Keratinocyte (primary cell): Measurements from ENCODE around the gene TLE1. TPM values are rescaled to one million over a fixed set of nuclear protein-coding genes. Genes with fewer than 3 reads are reported as not detected.

ENCODE experiments used
- DNase-seq: peaks from one replicate; pipeline ENCODE4 v3.0.0-alpha.2; 2011; ENCODE audit warnings: low read depth, missing footprints, low spot score
- FAIRE-seq: peaks from 2 replicates; lab custom pipeline; 2011; peaks lifted over from hg19 to GRCh38; lab: Jason Lieb, UNC
- H2AFZ ChIP-seq: 2 replicates; pipeline ENCODE4 v1.6.0; 2012; ENCODE audit warnings: low read length, control low read depth, inconsistent platforms; ENCODE audit not compliant: control insufficient read depth
- H3K27ac ChIP-seq: 2 replicates; pipeline ENCODE4 v1.5.1; 2011; ENCODE audit warnings: low read length; ENCODE audit not compliant: control insufficient read depth, insufficient read depth
- H3K27me3 ChIP-seq: 3 replicates; pipeline ENCODE4 v1.6.0; 2011; ENCODE audit warnings: low read length; ENCODE audit not compliant: control insufficient read depth, insufficient read depth; ENCODE audit errors: extremely low read depth
- H3K36me3 ChIP-seq, 2 experiments: 2 replicates in 1 of 2; 3 replicates in 1 of 2; pipeline ENCODE4 v1.5.1; 2011; ENCODE audit warnings: low read length in 2 of 2, mild to moderate bottlenecking in 1 of 2; ENCODE audit not compliant: control insufficient read depth in 2 of 2, insufficient read depth in 2 of 2; ENCODE audit errors: extremely low read depth in 1 of 2
- H3K4me1 ChIP-seq: 3 replicates; pipeline ENCODE4 v1.5.1; 2011; ENCODE audit warnings: low read length; ENCODE audit not compliant: control insufficient read depth, insufficient read depth; ENCODE audit errors: extremely low read depth
- H3K4me2 ChIP-seq: 3 replicates; pipeline ENCODE4 v1.6.0; 2011; ENCODE audit warnings: low read depth, low read length; ENCODE audit not compliant: control insufficient read depth, insufficient read depth; ENCODE audit errors: extremely low read depth
- H3K4me3 ChIP-seq, 3 experiments: fragments of 200-600 bp in 1 of 3; sonication (generic) in 1 of 3; 2 replicates in 2 of 3; 3 replicates in 1 of 3; pipeline ENCODE4 v1.5.1; 2011 to 2016; ENCODE audit warnings: low read length in 3 of 3, mild to moderate bottlenecking in 3 of 3, control low read depth in 2 of 3, inconsistent platforms in 1 of 3, low read depth in 1 of 3, mixed read lengths in 1 of 3, mixed run types in 1 of 3, moderate library complexity in 1 of 3; ENCODE audit not compliant: control insufficient read depth in 2 of 3, insufficient read depth in 2 of 3; ENCODE audit errors: extremely low read depth in 1 of 3
- H3K79me2 ChIP-seq: 2 replicates; pipeline ENCODE4 v1.6.0; 2012; ENCODE audit warnings: low read length; ENCODE audit not compliant: control insufficient read depth, insufficient read depth
- H3K9ac ChIP-seq: 3 replicates; pipeline ENCODE4 v1.6.0; 2011; ENCODE audit warnings: low read length; ENCODE audit not compliant: control insufficient read depth, insufficient read depth; ENCODE audit errors: extremely low read depth
- H3K9me1 ChIP-seq: 3 replicates; pipeline ENCODE4 v1.6.0; 2011; ENCODE audit warnings: low read length; ENCODE audit not compliant: control insufficient read depth, insufficient read depth; ENCODE audit errors: extremely low read depth
- H3K9me3 ChIP-seq: 2 replicates; pipeline ENCODE4 v1.5.1; 2012; ENCODE audit warnings: low read depth, low read length; ENCODE audit not compliant: control insufficient read depth
- H4K20me1 ChIP-seq: 3 replicates; pipeline ENCODE4 v1.6.0; 2011; ENCODE audit warnings: low read length; ENCODE audit not compliant: control insufficient read depth, insufficient read depth; ENCODE audit errors: extremely low read depth
- CTCF ChIP-seq, 3 experiments: IDR thresholded peaks in 1 of 3; conservative IDR thresholded peaks in 1 of 3; optimal IDR thresholded peaks in 1 of 3; 2 replicates in 2 of 3; 3 replicates in 1 of 3; pipeline versions ENCODE3 to v1.5.1; 2011; ENCODE audit warnings: low read length in 3 of 3, mild to moderate bottlenecking in 3 of 3, moderate library complexity in 2 of 3, control low read depth in 1 of 3, inconsistent platforms in 1 of 3; ENCODE audit not compliant: insufficient read depth in 2 of 3; ENCODE audit errors: extremely low read depth in 1 of 3
- EZH2 ChIP-seq: IDR thresholded peaks from one replicate; pipeline ENCODE4 v1.6.1; 2012; ENCODE audit warnings: inconsistent platforms, mild to moderate bottlenecking, low read length, moderate library complexity
- dilution Hi-C: fragments of 300-500 bp; cut with MboI; formaldehyde crosslinking; loops from one replicate; pipeline ENCODE4 v1.7.0; 2020; ENCODE audit warnings: low sequenced_read_pairs; ENCODE audit not compliant: extremely low pct_ligation_motif_present
- polyA plus RNA-seq, 5 experiments: library from polyadenylated mRNA; depleted of rRNA in 3 of 5; stranded (reverse) in 3 of 5; stranded (forward) in 1 of 5; unstranded in 1 of 5; fragments of >200 nt; gene quantifications; 1 replicate in 1 of 5; 2 replicates in 3 of 5; 3 replicates in 1 of 5; pipeline versions ENCODE4 v1.2.1 to v1.2.3, GENCODE V29; 2011 to 2012; ENCODE audit warnings: missing spikeins in 2 of 5, low read depth in 1 of 5, low replicate concordance in 1 of 5

TLE1 gene
- polyA plus RNA-seq, 1 donor (not counting 4 experiments of a cell fraction or from before 2014, with no cell fraction given): 29.6 TPM

GRCh38 chr9:81563739-81564138 lies 125.6 kb downstream of the TLE1 start:
- H3K4me3 ChIP-seq: no peak overlapping the region
- H2AFZ ChIP-seq: no peak overlapping the region
- dilution Hi-C loops: no loop called here
- no peaks in the 10 kb centered on the region for H3K9me1 ChIP-seq
- H3K27ac ChIP-seq: no peak overlapping the region
- no peaks in the 10 kb centered on the region for H3K36me3 ChIP-seq
- FAIRE-seq (no peak), DNase-seq (no peak)
- H3K4me2 ChIP-seq: no peak overlapping the region
- no peak overlapping the region for H3K9ac ChIP-seq
- no peaks in the 10 kb centered on the region for H3K27me3 ChIP-seq
- no peaks in the 10 kb centered on the region for H3K79me2 ChIP-seq
- no peaks in the 10 kb centered on the region for H4K20me1 ChIP-seq
- no peak for TF ChIP-seq CTCF (optimal IDR thresholded peaks at IDR 0.05 in 1 of 3, IDR thresholded peaks at IDR 0.05 in 1 of 3, conservative IDR thresholded peaks at IDR 0.05 in 1 of 3; ENCODE audit: extremely low read depth in 1 of 3, insufficient read depth in 2 of 3, low read length in 3 of 3)
- no peaks in the 10 kb centered on the region for H3K9me3 ChIP-seq
- peaks cover 31% of the 10 kb centered on the region for H3K4me1 ChIP-seq

GRCh38 chr9:81563020-81563407 lies 126.3 kb downstream of the TLE1 start:
- H2AFZ ChIP-seq: no peak overlapping the region
- no peak for TF ChIP-seq EZH2
- no peak for TF ChIP-seq CTCF (optimal IDR thresholded peaks at IDR 0.05 in 1 of 3, IDR thresholded peaks at IDR 0.05 in 1 of 3, conservative IDR thresholded peaks at IDR 0.05 in 1 of 3; ENCODE audit: extremely low read depth in 1 of 3, insufficient read depth in 2 of 3, low read length in 3 of 3)
- H3K27ac ChIP-seq: no peak overlapping the region
- H3K27me3 ChIP-seq: no peaks in the 10 kb centered on the region
- dilution Hi-C loops: no loop called here
- FAIRE-seq (no peak), DNase-seq (no peak)
- no peaks in the 10 kb centered on the region for H3K36me3 ChIP-seq
- H3K4me1 ChIP-seq: peaks cover 38% of the 10 kb centered on the region
- H3K9me1 ChIP-seq: no peaks in the 10 kb centered on the region
- no peaks in the 10 kb centered on the region for H3K79me2 ChIP-seq
- no peaks in the 10 kb centered on the region for H3K9me3 ChIP-seq
- H3K4me2 ChIP-seq: no peak overlapping the region
- no peak overlapping the region for H3K4me3 ChIP-seq
- H4K20me1 ChIP-seq: no peaks in the 10 kb centered on the region
- no peak overlapping the region for H3K9ac ChIP-seq
